HT-29 (cell line): ENCODE data around the gene ZNF557. TPM values are rescaled to one million over a fixed set of nuclear protein-coding genes. Genes with fewer than 3 reads are reported as not detected.

Source experiments
- DNase-seq: peaks from one replicate; pipeline ENCODE4 v3.0.0-alpha.2; 2015; ENCODE audit warnings: low spot score
- total RNA-seq: library from RNA; depleted of rRNA; stranded (reverse); fragments of >200 nt; shearing (Covaris generic); gene quantifications from 2 replicates; pipeline ENCODE4 v1.2.3, GENCODE V29; 2014; rRNA removed

Gene ZNF557
- total RNA-seq, 1 experiment from 2014 or later, result 4.1 TPM

DNA sequence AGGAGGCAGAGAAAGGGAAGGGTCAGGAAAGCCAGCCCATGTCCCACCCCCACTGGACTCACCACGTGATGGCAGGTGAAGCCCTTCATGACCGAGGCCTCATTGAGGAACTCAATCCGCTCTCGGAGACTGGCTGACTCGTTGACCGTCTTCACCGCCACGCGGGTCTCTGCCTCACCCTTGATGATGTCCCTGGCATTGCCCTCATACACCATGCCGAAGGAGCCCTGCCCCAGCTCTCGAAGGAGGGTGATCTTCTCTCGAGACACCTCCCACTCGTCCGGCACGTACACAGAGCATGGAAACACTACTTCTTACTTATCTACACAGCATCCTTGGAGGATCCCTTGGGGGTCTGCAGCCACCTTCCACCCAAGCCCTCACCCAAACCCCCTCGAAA is 55.7 kb downstream of the ZNF557 start:
- no peak for DNase-seq

DNA sequence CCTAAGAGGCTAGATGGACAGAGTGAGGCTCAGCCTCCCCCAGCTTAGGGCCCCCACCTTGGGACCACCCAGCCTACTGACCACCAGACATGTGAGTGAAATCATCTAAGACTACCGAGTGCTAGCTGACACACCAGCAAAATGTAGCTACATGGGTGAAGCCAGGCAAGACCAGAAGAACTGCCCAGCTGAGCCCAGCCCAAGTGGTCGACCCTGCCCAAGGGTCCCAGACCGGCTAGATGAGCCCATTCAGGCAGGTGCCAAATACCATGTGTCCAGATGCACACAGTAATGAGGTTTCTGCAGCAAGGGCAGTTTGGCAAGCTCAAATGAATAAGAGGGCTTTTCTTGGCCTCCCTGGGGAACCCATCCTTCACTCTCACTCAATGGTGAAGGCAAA is 56.6 kb downstream of the ZNF557 start:
- DNase-seq, result no peak

DNA sequence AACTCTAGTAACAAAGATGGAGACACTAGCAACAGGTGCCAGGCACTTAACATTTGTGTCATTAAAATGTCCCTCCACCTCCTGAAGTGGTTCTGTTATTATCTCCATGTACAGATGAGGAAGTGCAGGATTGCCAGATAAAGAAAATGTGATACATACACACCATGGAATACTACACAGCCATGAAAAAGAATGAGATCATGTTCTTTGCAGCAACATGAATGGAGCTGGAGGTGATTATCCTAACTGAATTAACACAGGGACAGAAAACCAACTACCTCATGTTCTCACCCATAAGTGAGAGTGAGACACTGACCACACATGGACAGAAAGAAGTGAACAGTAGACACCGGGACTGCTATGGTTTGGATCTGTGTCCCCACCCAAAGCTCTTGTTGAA is 60.5 kb downstream of the ZNF557 start:
- DNase-seq, result no peak

DNA sequence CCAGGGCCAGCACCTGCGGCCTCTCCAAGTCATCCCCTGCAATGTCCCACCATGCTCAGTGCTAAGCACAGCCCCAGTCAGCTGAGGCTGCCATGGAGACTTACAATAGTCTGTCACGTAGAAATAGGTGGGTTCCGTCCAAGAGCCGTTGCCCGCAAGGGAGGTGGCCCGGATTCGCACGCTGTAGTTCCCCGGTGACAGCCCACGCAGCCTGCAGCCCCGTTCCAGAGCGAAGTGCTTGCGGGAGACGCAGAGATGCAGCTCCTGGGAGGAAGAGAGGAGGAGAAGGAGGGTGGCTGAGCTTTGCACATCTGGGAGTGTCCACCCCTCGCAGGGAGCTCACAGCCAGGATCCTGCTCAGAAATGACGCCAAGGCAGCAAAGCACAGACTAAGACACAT is 62.6 kb downstream of the ZNF557 start:
- DNase-seq, result no peak

DNA sequence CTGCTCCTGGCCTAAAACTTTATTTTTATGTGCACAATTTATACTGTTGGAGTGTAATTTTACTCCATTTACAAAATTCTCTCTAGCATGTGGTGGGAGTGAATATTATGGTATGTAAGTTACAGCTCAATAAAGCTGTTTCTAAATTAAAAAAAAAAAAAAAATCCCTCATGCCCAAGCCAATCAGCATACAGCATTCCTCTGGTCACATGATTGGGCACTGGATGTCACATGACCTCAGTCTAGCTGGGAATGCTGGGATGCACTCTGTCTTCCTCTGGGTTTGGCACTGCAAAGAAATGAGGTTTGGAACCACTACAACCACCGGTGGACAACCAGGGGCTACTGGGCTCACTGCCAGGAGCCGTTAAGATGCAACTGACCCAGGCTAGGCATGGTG is 67.6 kb downstream of the ZNF557 start:
- DNase-seq, result no peak

Other genes with a start within 250 kb of the ZNF557 start
- gene ADGRE1, start 182.1 kb upstream of the ZNF557 start, total RNA-seq, result not detected in 2 replicates
- gene MBD3L2B, start 48.3 kb upstream of the ZNF557 start, total RNA-seq, result not detected in 2 replicates
- gene MBD3L5, start 39.1 kb upstream of the ZNF557 start, total RNA-seq, result not detected in 2 replicates
- not detected in 2 replicates for gene MBD3L4, start 29.5 kb upstream of the ZNF557 start, total RNA-seq
- not detected in 2 replicates for gene MBD3L2, start 20.4 kb upstream of the ZNF557 start, total RNA-seq
- gene MBD3L3, start 11.0 kb upstream of the ZNF557 start, total RNA-seq, result not detected in 2 replicates
- gene INSR, start 224.7 kb downstream of the ZNF557 start, total RNA-seq, result 12.5 and 16.8 TPM in 2 replicates